Panc1 (cell line): ENCODE data around the gene PCDH10.

ENCODE experiments used
- CTCF ChIP-seq: fragments of 450-650 bp; IDR thresholded peaks from 2 replicates; pipeline ENCODE4 v1.5.1; 2017; ENCODE audit warnings: mild to moderate bottlenecking
- POLR2AphosphoS5 ChIP-seq: IDR thresholded peaks from 2 replicates; pipeline ENCODE4 v1.6.1; 2012; ENCODE audit warnings: mild to moderate bottlenecking, low read depth, low read length, moderate library complexity
- REST ChIP-seq, 2 experiments: IDR thresholded peaks; 2 replicates each; pipeline ENCODE4 v1.6.1; 2011 to 2012; ENCODE audit warnings: low read depth in 2 of 2, control low read depth in 1 of 2, low read length in 1 of 2, mild to moderate bottlenecking in 1 of 2, moderate library complexity in 1 of 2; ENCODE audit not compliant: insufficient read depth in 1 of 2
- SIN3A ChIP-seq: IDR thresholded peaks from 2 replicates; pipeline ENCODE4 v1.6.1; 2012; ENCODE audit warnings: low read depth, mild to moderate bottlenecking, low read length, moderate library complexity, borderline replicate concordance; ENCODE audit not compliant: insufficient read depth

- TF ChIP-seq REST (IDR thresholded peaks at IDR 0.05; ENCODE audit: insufficient read depth in 1 of 2, low read depth in 2 of 2, low read length in 1 of 2) (no peak), CTCF (no peak), POLR2AphosphoS5 (no peak), SIN3A (no peak)
Measured at GRCh38 chr4:133112641-133113040, 36.5 kb upstream of the PCDH10 start.
